Fibroblast of pulmonary artery (primary cell): ENCODE data around the gene HIGD2B.

Source experiments
- DNase-seq: peaks from one replicate; pipeline ENCODE4 v3.0.0-alpha.2; 2010; ENCODE audit warnings: low read depth
- H3K4me3 ChIP-seq: replicated peaks from 2 replicates; pipeline ENCODE4 v1.5.1; 2011; ENCODE audit warnings: low read depth, mild to moderate bottlenecking, control low read depth, low read length, moderate library complexity
- TF ChIP-seq, protein P1 (sequence below): IDR thresholded peaks from 2 replicates; pipeline ENCODE4 v1.5.1; 2011; ENCODE audit warnings: mild to moderate bottlenecking, control low read depth, low read length, inconsistent platforms; ENCODE audit errors: missing control alignments

Gene HIGD2B

DNA sequence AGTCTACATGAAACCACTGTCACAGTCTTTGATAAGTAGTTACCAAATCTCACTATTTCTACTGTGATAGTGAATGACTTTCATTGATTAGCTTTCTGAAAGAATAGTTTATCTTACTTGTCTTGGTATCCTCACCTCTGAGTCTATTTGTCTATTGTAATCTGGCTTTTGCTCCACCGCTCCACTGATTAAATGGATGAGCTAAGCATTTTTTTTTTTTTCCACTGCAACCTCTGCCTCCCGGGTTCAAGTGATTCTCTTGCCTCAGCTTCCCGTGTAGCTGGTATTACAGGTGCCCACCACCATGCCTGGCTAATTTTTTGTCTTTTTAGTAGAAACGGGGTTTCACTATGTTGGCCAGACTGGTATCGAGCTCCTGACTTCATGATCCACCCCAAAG, 13.0 kb upstream of the HIGD2B start:
- TF ChIP-seq, protein P1, sequence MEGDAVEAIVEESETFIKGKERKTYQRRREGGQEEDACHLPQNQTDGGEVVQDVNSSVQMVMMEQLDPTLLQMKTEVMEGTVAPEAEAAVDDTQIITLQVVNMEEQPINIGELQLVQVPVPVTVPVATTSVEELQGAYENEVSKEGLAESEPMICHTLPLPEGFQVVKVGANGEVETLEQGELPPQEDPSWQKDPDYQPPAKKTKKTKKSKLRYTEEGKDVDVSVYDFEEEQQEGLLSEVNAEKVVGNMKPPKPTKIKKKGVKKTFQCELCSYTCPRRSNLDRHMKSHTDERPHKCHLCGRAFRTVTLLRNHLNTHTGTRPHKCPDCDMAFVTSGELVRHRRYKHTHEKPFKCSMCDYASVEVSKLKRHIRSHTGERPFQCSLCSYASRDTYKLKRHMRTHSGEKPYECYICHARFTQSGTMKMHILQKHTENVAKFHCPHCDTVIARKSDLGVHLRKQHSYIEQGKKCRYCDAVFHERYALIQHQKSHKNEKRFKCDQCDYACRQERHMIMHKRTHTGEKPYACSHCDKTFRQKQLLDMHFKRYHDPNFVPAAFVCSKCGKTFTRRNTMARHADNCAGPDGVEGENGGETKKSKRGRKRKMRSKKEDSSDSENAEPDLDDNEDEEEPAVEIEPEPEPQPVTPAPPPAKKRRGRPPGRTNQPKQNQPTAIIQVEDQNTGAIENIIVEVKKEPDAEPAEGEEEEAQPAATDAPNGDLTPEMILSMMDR, result no peak
- no peak for DNase-seq
- H3K4me3 ChIP-seq, result no peak overlapping the region

DNA sequence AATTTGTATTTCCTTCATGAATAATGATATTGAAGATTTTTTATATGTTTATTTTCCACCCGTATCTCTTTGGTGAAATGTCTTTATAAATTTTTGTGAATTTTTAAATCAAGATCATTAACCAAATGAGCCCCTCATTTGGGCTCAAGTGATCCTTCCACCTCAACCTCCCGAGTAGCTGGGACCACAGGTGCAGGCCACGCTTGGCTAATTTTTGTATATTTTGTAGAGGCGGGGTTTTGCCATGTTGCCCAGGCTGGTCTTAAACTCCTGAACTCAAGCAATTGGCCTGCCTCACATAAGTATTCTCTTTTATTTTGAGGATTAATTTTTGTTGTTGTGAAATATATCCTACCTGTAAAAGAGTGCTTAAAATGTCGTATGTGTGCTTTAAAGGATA, 5.0 kb upstream of the HIGD2B start:
- no peak for DNase-seq
- TF ChIP-seq, protein P1, result no peak
- H3K4me3 ChIP-seq, result no peak overlapping the region

DNA sequence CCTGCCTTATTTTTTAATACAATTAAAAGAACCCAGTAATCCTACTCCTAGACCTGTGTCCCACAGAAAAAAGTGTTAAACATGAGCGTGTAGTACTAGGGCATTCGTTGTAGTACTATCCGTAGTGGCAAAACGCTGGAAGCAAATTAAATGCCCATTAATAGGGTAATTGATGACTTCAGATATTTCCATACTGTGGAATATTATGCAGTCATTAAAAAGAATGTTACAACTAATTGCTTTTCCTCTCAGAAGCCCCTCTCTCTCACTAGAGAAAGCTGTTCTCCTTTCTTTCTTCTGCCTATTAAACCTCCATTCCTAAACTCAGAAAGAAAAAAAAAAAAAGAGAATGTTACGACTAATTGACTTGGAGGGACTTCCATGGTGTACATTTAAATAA, 2.7 kb upstream of the HIGD2B start:
- TF ChIP-seq, protein P1, result no peak
- no peak for DNase-seq
- H3K4me3 ChIP-seq, result no peak overlapping the region

DNA sequence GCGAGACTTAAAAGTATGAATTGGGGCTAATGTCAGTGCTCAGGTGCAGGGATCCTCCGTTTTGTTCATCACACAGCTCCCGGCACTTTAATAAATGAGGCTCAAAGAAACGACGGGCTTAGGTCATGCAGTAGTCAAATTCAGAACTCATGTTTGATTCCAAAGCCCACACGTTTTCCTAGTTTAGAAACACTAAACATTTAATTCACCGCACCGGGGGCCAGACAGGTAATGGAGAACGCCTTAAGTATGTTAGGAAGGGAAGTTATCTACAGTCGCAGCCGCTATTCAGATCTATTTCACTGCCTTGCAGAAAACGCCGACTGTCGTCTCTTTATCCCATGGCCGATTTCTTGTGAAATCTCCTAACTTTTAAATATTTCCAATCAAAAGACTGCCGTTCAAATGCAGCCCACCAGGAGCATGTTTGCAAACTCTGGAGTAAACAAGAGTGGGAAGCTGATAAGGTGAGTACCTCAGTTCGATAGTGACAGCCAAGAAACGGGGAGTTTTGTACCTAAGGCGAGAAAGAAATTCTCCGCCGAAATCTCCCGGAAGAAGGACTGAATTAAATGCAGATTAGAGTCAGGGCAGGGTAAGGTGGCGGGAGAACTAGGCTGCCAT, 569 bp downstream of the HIGD2B start:
- TF ChIP-seq, protein P1, result no peak
- peak; percentile 16 for DNase-seq
- peak overlapping the region; percentile 78 for H3K4me3 ChIP-seq

DNA sequence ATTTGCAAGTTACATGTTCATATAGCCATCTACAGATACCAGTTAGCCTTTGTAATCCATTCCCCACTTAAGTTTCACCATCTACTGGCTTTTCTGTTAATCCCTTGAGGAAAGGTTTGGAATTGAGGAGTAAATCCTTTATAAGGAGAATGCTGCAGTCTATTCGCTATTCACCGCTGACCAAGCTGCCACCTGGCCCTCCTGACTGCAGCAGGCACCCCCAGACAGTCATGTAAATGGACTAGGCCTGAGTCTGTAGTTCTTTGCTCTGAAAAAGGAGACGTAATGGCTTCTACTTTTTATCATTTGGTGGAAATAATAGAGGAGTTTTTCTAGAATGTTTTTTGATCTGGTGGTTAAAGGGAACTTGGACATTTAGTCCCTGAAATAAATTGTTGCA, 3.2 kb downstream of the HIGD2B start:
- no peak for DNase-seq
- TF ChIP-seq, protein P1, result no peak
- H3K4me3 ChIP-seq, result no peak overlapping the region

DNA sequence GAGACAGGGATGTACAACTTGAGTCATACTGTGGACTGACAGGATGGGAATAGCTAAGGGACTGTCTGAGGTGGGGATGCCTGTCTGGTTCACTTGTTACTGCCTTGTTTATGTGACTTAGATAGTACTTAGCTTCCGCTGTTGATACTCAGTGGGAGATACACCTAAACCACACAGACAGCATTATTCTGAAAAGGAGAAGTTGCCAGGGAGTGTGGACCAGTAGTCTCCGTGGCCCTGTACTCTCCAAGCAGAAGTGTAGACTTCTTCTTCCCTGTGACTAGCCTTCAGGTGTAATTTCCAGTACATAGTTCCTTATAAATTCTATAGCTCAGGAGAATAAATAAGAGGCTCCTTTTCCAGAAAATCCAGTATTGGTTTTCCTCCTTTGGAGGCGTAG, 5.1 kb downstream of the HIGD2B start:
- no peak for DNase-seq
- TF ChIP-seq, protein P1, result no peak
- no peak overlapping the region for H3K4me3 ChIP-seq

DNA sequence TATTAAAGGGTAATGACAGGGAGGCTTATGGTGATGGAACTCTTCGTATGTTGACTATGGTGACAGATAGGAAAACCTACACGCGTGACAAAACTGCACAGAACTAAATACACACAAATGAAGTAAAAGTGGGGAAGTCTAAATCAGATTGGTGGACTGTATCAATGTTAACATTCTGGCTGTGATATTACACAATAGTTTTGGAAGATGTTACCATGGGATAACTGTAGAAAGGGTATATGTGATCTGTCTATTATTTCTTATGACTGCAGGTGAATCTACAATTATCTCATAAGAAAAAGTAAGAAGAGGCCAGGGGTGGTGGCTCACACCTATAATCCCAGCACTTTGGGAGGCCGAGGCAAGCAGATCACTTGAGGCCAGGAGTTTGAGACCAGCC, 9.1 kb downstream of the HIGD2B start:
- DNase-seq, result no peak
- no peak overlapping the region for H3K4me3 ChIP-seq
- TF ChIP-seq, protein P1, result no peak
